Activated CD4-positive, alpha-beta T cell treated with anti-CD3 and anti-CD28 coated beads, Interleukin-10, Interleukin-2, amounts not matched to agents 100 ng/mL and 50 ng/mL, durations not matched to agents 16 hours and 8 hours (primary cell): ENCODE results near the gene MTRR.

Experiments used
- DNase-seq: peaks from one replicate; pipeline ENCODE4 v3.0.0-alpha.2; 2020

MTRR gene

DNA sequence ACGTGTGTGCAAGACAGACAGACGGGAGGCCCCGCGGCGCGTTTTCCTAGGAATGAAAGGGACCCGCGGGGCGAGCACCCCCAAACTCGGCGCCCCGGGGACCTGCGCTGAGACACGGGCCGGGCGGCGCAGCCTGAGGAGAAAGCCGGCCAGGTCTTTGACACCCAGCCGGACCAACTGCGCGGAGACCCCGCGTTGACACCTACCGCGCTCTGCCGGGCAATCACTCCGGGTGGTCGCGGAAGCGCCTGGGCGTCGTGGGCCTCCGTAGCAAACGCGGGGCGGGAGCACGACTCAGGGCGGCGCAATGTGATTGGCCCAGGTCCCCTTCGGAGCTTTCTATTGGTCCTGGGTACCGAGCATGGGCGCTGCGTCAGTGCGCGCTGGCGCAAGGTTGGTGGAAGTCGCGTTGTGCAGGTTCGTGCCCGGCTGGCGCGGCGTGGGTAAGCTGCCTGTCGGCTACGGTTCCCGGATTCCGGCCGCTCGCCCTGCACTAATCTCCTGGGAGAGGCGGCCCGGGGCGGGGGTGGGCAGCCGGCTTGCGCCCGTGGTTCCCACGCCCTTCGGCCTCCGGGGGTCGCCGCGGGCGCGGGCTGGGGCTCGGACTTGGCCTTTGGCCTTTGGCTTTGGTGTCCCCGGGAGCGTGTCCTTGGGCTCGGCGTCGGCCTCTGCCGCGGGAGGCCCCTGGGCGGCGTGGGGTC, at the start of gene MTRR, which contains the start of gene FASTKD3:
MTRR (plus strand) TSS at position 376 of the 701 bp plus-strand sequence. CDS start 1,647 bp downstream, outside the sequence.
FASTKD3 (minus strand) TSS at position 259 of the 701 bp plus-strand sequence. CDS start 948 bp downstream, outside the sequence.
- DNase-seq: peak; percentile 95

DNA sequence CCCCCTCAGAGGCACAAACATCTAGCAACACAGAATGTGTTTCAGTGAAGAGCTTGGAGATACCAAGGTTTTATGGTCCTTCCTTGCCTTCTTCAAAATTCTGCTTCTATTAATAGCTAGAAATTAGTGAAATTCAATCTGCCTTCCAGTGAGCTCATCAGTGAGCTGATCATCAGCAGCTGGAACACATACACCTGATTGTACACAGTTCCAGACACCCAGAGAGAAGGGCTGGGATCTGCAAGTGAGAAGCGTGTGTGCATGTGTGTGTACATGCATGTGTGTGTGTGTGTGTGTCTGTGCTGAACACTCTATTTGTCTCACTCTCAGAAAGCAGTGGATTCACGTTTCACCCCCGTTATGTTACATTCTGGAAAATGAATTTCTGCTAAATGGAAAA, 46.5 kb upstream of the MTRR start:
- no peak for DNase-seq

DNA sequence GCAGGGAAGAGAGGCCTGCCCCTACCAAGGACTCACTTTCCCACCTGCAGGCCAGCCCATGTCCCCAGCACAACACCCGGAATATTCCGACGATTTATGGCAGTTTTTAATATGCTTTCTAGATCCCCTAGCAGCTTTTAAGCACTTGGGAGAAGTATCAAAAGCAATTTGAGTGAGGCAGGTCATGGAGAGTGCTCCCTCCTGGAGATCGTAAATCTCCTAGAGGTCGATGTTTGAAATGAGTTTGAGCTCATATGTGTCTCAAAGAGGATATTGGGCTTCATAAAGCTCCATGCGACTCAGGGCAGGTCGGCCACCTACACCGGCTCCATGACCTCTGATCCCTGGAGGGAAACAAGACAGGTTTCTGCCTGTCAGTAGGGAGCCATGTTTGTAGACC, 45.4 kb upstream of the MTRR start:
- DNase-seq: no peak

DNA sequence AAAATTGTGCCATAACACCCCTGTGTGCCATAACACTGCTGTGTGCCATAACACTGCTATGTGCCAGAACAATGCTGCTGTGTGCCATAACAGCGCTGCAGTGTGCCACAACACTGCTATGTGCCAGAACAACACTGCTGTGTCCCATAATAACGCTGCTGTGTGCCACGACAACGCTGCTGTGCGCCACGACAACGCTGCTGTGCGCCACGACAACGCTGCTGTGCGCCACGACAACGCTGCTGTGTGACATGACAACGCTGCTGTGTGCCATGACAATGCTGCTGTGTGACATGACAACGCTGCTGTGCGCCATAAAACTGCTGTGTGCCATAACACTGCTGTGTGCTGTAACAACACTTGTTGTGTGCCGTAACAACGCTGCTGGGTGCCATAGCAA, 44.0 kb upstream of the MTRR start:
- no peak for DNase-seq

DNA sequence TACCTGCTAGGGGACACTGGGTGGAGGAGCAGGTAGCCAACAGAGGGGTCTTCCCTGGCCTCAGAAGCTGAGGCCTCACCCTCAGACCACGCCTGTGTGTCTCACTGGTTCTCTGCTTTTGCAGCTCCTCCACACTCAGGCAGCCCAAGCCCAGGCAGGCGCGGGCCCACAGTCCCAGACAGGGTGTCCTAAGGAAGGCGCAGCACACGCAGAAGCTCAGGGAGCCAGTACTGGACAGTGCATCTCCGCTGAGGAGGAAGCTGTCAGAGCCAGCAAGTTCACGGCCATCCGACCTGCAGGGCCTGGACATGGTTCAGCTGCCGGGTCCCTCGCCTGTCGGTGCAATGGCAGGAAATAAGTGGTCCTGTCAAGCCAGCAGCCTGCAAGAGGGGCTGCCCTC, 43.3 kb upstream of the MTRR start:
- no peak for DNase-seq

DNA sequence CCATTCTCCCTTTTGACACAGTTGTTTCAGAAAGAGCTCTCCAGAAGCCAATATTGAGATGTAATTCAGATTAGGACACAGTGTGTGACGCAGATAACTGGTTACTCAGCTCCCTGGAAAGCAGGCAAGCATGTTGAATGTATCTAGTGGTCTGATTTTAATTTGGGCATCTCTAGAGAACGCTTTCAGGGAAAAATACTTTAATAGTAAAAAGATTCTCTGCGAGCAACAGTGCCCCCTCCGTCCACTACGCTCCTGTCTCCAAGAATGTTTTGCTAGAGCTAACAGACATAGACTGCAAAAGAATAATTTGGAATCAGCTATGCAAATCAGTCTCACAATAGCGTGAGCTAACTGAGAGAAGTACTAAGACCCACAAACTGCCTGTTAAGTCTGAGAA, 41.3 kb upstream of the MTRR start:
- no peak for DNase-seq

DNA sequence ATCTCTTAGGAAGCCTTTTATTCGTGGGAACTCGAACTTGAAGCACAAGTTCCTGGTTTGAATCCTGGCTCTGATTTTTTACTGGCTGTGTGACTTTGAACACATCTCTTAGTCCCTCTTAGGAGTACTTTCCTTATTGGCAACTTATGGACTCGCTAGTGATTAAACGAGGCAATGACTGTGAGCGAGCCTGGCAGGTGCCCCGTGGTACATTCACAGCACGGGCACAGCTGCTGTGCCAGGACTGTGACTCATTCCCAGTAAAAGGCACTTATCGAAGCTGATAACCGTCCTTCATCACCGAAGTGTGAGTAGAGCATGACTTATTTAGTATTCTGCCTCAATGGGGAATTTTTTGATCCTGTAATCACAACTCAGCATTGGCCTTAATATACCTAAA, 40.7 kb upstream of the MTRR start:
- no peak for DNase-seq

DNA sequence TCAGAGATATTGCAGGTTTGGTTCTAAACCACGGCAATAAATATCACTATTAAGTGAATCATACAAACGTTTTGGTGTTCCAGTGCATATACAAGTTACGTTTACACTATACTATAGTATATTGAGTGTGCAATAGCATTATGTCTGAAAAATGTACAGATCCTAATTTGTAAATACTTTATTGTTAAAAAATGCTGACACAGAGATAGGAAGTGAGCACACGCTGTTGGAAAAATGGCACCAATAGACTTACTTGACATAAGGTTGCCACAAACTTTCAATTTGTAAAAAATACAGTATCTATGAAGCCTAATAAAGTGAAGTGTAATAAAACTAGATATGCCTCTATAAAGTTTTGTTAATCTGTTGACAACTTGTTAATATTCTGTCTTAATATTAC, 34.0 kb upstream of the MTRR start:
- no peak for DNase-seq

DNA sequence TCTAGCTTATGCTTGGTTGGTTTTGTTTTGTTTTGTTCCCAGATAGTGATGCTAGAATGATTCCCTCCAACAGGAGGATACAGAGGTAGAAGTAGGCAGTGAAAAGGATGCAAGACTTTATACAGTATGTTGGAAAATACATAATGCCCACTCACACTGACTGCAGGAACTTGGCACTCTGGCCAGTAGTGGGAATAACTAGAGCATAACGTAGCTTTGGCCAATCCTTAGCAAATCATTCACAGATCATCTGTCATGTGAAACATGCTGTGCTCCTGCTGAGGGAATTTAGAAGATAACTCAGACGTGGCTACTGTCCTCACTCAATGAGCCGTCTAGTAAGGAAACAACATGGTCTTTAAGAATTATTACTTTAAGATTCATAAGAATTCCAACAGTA, 31.5 kb upstream of the MTRR start:
- DNase-seq: no peak

DNA sequence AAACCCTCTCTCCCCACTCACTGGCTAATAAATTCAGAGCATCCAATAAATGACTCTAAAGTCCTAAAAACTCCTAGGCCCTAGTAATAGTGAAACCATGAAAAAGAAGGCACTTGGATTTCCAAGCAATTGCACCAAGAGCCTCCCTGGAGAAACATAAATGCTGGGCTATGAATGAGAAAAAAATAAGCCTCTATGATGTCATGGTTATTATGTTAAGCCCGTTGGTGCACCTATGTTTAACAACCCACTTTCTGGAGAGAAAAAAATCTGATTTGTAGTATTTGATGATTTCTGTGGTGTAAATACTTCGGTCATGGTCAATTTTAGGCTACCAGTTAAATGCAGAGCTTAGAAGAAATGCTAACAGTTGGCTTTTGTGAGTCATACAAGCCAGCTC, 26.4 kb upstream of the MTRR start:
- DNase-seq: no peak

DNA sequence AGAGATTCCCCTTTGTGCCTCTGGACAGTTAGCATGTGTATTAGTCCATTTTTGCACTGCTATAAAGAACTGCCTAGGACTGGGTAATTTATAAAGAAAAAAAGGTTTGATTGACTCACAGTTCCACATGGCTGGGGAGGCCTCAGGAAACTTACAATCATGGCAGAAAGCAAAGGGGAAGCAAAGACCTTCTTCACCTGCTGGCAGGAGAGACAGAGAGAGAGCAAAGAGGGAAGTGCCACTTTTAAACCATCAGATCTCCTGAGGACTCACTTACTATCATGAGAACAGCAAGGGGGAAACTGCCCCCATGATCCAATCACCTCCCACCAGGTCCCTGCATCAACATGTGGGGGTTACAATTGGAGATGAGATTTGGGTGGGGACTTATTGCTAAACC, 24.0 kb upstream of the MTRR start:
- no peak for DNase-seq

DNA sequence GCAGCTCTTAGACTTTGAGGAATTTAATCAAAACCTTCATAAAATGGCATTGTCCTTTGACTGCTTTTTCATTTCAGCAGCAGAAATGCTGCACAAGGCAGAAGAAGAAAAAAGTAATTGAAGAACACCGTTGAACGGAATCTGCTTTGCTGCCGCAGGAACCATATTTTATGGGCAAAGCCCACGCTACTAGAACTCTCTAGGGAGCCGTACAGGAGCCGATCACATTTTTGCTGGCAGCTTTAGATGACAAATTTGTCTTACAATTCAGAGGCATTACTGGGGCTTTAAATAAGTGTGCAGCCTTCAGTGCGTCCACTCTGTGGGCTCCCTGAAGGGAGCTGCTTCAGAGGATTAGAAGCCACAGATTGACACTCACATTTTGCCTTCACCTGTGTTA, 23.4 kb upstream of the MTRR start:
- no peak for DNase-seq

DNA sequence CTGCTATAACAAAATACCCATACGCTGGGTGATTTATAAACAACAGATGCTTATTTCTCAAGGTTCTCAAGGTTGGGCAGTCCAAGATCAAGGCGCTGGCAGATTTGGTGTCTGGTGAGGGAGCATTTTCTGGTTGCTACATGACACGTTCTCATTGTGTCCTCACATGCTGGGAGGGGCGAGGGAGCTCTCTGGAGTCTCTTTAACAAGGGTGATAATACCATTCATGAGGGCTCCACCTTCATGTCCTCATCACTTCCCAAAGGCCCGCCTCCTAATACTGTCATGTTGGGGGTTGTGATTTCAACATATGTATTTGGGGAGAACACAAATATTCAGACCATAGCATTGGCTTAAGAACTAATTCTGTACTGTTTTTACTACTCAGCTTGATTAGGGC, 22.6 kb upstream of the MTRR start:
- DNase-seq: no peak

DNA sequence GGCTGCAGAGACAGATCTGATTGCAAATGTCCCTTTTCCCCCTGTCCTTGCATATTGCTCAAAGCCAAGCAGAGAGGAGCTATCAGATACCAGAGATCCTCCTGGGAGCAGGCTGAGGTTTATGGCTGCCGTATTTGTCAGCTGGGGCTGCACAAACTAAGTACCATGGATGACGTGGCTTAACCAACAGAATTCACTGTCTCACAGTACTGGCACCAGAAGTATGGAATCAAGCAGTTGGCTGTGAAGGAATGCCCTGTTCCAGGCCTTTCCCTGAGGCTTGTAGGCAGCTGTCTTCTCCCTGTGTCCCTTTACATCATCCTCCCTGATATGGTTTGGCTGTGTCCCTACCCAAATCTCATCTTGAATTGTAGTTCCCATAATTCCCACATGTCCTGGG, 20.7 kb upstream of the MTRR start:
- DNase-seq: no peak

DNA sequence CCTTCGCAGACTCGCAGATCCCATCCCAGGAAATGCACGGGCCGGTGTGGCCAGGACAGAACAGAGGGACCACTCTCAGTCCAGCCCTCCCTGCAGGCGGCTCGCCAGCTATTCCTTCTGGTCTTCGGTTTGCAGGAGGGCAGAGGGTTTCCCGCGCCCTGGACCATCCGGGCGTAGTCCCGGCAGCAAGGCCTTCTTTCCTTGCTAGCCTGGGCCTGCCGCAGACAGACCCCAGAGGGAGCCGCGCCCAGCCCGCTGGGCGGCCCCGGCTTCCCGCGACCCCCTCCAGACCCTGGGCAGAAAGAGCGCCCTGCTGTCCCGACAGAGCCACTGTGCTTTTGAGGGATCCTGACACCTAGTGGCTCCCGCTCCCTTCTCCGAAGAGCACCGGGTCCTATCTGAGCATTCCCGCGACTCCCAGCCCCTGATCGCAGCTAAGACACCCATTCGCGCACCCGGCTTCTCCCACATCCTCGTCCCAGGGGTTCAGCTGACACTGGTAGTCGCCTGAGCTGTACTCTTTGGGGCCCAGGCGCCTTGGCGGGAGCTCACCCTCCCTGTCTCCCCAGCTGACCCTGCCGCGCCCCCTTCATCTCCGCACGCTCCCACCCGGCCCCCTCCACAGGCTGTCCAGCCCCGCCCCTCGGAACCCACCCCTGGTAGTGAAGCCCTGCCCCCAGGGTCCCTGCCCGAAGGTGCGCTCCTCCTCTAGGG, 19.1 kb upstream of the MTRR start:
- no peak for DNase-seq

DNA sequence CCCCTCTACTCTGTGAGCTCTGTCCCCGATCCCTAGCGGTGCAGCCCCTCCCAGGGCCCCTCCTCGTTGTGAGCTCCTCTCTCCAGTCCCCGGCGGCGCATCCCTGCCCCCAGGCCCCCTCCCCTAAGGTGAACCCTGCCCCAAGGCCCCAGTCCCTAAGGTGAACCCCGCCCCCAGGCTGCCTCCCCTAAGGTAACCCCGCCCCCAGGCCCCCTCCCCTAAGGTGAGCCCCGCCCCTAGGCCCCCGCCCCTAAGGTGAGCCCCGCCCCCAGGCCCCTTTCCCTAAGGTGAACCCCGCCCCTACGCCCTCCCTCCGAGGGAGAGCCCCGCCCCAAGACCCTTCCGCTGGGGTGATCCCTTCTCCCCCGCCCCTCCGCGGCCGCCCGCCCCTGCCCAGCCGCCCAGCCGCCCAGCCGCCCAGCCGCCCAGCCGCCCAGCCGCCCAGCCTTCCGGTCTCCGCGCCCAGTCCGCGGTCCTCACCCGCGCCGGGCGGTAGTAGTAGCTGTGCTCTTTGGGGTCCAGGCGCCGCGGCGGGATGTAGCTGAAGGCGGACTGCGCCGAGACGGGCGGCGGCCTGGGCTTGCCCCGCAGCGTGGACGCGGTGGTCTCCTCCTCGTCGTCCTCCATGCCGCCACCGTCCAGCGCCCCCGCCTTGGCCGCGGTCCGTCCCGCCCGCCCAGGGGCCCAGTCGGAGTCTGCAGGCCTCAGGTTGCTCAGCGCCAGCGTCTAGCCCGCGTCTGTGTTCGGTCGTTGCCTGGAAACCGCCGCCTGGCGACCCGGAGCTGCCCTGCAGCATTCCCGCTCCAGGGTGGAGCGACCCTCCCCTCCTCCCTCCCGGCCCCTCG, 18.3 kb upstream of the MTRR start, which contains the start of gene CFAP90:
CFAP90 (minus strand) TSS at position 739 of the 845 bp plus-strand sequence; CDS start at position 627, 112 bp downstream.
- DNase-seq: no peak

DNA sequence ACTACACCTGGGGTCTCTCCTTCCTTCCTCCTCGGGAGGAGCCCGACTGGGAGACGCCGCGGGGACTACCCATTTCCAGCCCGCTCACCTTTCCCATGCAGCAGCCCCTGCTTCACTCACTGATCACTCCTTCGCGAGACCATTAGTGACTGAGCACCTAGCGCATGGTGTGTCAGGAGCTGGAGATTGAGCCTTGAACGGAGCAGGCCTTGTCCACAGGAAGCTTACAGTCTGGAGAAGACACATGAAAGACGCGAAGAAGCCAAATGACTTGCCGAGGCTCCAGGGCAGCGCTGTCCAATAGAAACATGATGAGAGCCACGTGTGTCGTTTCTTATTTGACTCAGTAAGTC, 17.7 kb upstream of the MTRR start:
- no peak for DNase-seq

DNA sequence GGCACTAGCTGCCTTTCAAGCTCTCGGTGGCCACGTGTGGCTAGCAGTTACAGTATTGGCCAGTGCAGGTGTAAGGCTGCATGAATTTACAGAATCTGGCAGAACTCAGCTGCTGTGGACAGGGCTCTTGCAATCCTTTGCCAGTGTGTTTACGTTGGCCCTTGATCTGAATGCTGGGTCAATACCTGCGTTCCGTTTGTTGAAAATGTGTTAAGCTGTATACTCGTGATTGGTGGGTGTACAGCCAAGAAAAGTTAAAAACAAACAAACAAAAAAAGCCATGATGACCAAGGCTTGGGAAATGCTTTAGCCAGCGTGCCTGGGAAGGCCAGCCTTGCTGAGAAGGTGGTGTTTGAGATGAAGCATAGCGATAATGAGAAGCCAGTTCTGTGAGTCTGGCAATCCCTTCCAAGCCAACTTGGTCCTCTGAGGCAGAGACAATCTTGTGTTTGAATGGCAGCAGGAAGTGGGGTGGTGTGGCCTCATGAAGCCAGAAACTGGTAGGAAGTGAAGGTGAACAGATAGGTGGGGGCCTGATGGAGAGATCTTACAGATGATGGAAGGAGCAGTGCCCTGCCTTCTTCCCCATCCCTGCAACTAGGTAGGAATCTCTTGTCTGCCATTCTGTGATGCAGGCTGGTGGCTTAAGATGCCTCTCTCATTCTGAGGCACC, 17.2 kb upstream of the MTRR start:
- no peak for DNase-seq

DNA sequence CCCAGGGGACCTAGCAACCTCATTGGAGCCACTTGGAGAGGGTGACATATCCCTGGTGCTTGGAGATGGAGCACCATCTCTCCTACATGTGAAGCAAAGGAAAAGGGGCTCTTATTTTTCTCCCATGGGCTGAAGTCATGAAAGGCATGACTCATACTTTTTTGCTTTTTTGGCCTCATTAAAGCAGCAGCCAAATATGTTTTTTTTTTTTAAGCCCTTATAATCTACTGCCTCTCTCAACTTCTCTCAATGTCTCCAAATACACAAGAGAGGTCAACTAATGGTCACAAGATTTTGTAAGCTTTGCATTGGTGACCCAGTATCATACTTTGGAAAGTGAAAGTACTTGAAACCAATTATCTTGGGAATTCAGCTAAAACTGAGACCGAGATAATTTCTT, 16.4 kb upstream of the MTRR start:
- no peak for DNase-seq

DNA sequence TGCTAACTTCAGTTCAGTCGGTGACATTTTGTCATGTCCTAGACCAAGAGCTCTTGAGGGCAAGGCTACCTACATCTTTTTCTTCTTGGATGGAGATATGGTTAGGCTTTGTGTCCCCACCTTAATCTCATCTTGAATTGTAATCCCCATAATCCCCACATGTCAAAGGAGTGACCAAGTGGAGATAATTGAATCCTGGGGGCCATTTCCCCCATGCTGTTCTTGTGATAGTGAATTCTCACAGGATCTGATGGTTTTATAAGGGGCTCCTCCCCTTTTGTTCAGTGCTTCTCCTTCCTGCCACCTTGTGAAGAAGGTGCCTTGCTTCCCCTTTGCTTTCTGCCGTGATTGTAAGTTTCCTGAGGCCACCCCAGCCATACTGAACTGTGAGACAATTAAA, 16.0 kb upstream of the MTRR start:
- no peak for DNase-seq

DNA sequence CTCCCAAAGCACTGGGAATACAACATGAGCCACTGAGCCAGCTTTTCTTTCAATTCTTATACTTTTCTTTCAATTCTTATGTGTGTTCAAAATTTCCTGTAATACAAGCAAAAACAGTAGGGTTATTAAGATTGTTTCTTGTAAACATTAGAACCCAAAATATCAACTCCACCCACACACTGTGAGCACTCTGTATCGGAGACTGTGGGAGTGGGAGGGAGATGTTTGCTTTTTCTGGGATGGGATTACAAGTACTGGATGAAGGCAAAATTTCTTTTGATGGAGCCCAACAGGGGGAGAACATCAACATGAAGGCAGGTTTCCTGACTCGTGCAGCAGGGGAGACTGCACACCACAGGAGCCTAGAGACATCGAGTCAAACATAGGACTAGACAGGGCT, 13.3 kb upstream of the MTRR start:
- DNase-seq: no peak

DNA sequence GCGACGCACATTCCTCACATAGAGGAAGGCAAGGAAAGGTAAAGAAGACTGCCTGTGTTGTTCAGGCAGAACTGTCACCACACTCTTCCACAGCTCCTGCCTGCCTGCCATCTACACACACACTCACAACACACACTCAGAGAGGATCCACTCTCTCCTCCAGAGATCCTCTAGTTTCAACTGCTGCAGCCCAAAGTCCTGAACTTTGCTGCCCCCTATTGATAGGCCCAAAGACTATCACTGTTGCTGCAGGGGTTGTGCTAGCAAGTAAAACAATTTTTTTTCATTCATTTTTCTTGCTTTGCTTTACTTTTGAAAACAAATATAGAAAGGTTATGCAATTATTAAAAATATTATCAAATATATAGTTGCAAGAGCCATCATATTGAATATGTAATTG, 12.1 kb upstream of the MTRR start:
- peak; percentile 77 for DNase-seq

DNA sequence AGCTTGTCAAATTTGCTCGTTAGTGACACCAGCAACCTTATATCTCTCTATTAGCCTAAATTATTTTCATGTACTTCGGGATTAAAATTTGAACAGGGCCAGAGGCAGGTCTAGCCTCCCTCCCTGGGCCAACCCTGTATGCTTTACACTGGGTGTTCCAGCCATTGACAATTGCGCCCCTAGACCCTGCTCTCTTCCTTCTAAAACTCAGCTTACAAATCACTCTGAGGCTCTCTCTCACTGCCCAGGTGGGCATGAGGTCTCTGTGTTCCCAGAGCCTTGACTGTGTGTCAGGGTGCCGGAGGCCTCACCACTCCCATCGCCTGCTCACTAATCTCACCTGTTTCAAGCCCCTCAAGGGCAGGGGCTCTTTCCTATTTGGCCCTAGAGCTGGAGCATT, 11.6 kb upstream of the MTRR start:
- DNase-seq: no peak
